Esophagus muscularis mucosa (tissue), 4 donors: ENCODE measurements around the gene SERPINB10.

Experiments
- EP300 ChIP-seq: sonication (generic); formaldehyde crosslinking; IDR thresholded peaks from one replicate; pipeline ENCODE4 v1.6.1; 2017; ENCODE audit warnings: antibody characterized with exemption
- POLR2A ChIP-seq: fragments of 450-650 bp; IDR thresholded peaks from one replicate; pipeline ENCODE4 v1.6.1; 2017; ENCODE audit warnings: antibody characterized with exemption, moderate library complexity, mild to moderate bottlenecking, low read depth
- POLR2AphosphoS5 ChIP-seq, 2 donors: sonication (generic); formaldehyde crosslinking; IDR thresholded peaks; one replicate each; pipeline ENCODE4 v1.6.1; 2017; ENCODE audit warnings: antibody characterized with exemption in 2 of 2
- TF ChIP-seq, protein P1 (sequence below), 3 experiments: fragments of 200-600 bp in 2 of 3; fragments of 450-650 bp in 1 of 3; sonication (generic) in 2 of 3; IDR thresholded peaks; one replicate each; pipeline ENCODE4 v1.5.1; 2017 to 2019; ENCODE audit warnings: antibody characterized with exemption in 3 of 3, mild to moderate bottlenecking in 2 of 3, moderate library complexity in 1 of 3

- TF ChIP-seq, protein P1, sequence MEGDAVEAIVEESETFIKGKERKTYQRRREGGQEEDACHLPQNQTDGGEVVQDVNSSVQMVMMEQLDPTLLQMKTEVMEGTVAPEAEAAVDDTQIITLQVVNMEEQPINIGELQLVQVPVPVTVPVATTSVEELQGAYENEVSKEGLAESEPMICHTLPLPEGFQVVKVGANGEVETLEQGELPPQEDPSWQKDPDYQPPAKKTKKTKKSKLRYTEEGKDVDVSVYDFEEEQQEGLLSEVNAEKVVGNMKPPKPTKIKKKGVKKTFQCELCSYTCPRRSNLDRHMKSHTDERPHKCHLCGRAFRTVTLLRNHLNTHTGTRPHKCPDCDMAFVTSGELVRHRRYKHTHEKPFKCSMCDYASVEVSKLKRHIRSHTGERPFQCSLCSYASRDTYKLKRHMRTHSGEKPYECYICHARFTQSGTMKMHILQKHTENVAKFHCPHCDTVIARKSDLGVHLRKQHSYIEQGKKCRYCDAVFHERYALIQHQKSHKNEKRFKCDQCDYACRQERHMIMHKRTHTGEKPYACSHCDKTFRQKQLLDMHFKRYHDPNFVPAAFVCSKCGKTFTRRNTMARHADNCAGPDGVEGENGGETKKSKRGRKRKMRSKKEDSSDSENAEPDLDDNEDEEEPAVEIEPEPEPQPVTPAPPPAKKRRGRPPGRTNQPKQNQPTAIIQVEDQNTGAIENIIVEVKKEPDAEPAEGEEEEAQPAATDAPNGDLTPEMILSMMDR (IDR thresholded peaks at IDR 0.05): no peak
- TF ChIP-seq POLR2AphosphoS5 (IDR thresholded peaks at IDR 0.05) (no peak), POLR2A (no peak), EP300 (no peak)
Measured at GRCh38 chr18:63977040-63977439, 69.3 kb downstream of the SERPINB10 start.
